OCI-LY1 (cell line): ENCODE results near the gene PSMD6.

ENCODE experiments used
- EZH2 ChIP-seq: fragments of 200-600 bp; sonication (generic), shearing (Covaris generic); IDR thresholded peaks from 2 replicates; pipeline ENCODE4 v1.8.0; 2017; ENCODE audit warnings: borderline replicate concordance, mixed run types, mild to moderate bottlenecking, antibody characterized with exemption, low read length, moderate library complexity, mixed read lengths
- TF ChIP-seq, protein P1 (sequence below): fragments of 200-600 bp; sonication (generic), shearing (Covaris generic); IDR thresholded peaks from 2 replicates; pipeline ENCODE4 v1.5.1; 2017; ENCODE audit warnings: mild to moderate bottlenecking, antibody characterized with exemption, low read length, moderate library complexity, mixed read lengths

- TF ChIP-seq, protein P1, sequence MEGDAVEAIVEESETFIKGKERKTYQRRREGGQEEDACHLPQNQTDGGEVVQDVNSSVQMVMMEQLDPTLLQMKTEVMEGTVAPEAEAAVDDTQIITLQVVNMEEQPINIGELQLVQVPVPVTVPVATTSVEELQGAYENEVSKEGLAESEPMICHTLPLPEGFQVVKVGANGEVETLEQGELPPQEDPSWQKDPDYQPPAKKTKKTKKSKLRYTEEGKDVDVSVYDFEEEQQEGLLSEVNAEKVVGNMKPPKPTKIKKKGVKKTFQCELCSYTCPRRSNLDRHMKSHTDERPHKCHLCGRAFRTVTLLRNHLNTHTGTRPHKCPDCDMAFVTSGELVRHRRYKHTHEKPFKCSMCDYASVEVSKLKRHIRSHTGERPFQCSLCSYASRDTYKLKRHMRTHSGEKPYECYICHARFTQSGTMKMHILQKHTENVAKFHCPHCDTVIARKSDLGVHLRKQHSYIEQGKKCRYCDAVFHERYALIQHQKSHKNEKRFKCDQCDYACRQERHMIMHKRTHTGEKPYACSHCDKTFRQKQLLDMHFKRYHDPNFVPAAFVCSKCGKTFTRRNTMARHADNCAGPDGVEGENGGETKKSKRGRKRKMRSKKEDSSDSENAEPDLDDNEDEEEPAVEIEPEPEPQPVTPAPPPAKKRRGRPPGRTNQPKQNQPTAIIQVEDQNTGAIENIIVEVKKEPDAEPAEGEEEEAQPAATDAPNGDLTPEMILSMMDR = no peak
- no peak for TF ChIP-seq EZH2
Measured at GRCh38 chr3:64008017-64008416, 15.3 kb downstream of the PSMD6 start.
